Subcutaneous abdominal adipose tissue (tissue), 5 donors: ENCODE measurements around the gene OXCT1.
"Not testable (repeated sequence)": the region's sequence is repeated elsewhere in the genome, so short reads cannot be mapped to it uniquely, and the experiment has no call there.

Experiments
- H3K27ac ChIP-seq: one replicate; pipeline ENCODE4 v1.7.0; 2013; ENCODE audit warnings: low read depth, mild to moderate bottlenecking, inconsistent platforms, low read length, moderate library complexity
- H3K27me3 ChIP-seq, 5 donors: one replicate each; pipeline ENCODE4 v1.7.0; 2013; ENCODE audit warnings: low read length in 5 of 5, inconsistent platforms in 1 of 5; ENCODE audit not compliant: control insufficient read depth in 5 of 5, insufficient read depth in 4 of 5
- H3K36me3 ChIP-seq, 5 donors: one replicate each; pipeline ENCODE4 v1.7.0; 2013; ENCODE audit warnings: low read length in 5 of 5; ENCODE audit not compliant: control insufficient read depth in 5 of 5, insufficient read depth in 5 of 5
- H3K4me1 ChIP-seq, 5 donors: one replicate each; pipeline ENCODE4 v1.7.0; 2013; ENCODE audit warnings: low read length in 5 of 5, mild to moderate bottlenecking in 3 of 5, moderate library complexity in 1 of 5; ENCODE audit not compliant: control insufficient read depth in 5 of 5, insufficient read depth in 5 of 5
- H3K4me3 ChIP-seq, 5 donors: one replicate each; pipeline ENCODE4 v1.7.0; 2013; ENCODE audit warnings: low read length in 5 of 5, low read depth in 1 of 5
- H3K9ac ChIP-seq, 5 donors: one replicate each; pipeline ENCODE4 v1.7.0; 2013; ENCODE audit warnings: low read length in 5 of 5, mild to moderate bottlenecking in 4 of 5, moderate library complexity in 3 of 5
- H3K9me3 ChIP-seq, 5 donors: one replicate each; pipeline ENCODE4 v1.7.0; 2013; ENCODE audit warnings: low read length in 5 of 5; ENCODE audit not compliant: control insufficient read depth in 5 of 5
- donor health status: healthy.
- donor health status: healthy.
- donor health status: healthy.
- donor health status: healthy.
- donor health status: healthy.

Gene OXCT1

DNA sequence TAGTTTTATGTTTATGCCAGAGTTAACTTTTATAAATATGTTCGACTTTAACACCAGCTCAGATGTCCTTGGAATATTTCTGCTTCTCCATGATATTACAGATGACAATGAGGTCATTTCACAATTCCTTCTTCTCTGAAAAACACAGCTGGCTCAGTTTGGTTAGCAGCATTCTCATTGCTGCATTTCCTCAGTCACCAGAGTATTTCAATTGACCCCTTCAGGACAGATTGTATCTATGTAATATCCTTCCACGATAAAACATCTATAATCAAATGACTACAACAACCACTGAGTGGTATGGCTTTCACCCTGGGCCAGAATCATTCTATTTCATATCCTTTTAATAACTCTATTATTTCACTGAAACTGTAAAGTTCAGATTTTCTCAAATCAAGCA is 148.7 kb downstream of the OXCT1 start:
- Histone ChIP-seq H3K9ac (no peak overlapping the region), H3K27ac (no peak overlapping the region), H3K4me3 (no peak overlapping the region), H3K9me3 (peaks cover 0 to 8% (median 3%) of the 10 kb centered on the region in 5 donors), H3K27me3 (no peaks in the 10 kb centered on the region), H3K4me1 (peaks cover 0 to 4% (median 0%) of the 10 kb centered on the region in 5 donors), H3K36me3 (no peaks in the 10 kb centered on the region)

DNA sequence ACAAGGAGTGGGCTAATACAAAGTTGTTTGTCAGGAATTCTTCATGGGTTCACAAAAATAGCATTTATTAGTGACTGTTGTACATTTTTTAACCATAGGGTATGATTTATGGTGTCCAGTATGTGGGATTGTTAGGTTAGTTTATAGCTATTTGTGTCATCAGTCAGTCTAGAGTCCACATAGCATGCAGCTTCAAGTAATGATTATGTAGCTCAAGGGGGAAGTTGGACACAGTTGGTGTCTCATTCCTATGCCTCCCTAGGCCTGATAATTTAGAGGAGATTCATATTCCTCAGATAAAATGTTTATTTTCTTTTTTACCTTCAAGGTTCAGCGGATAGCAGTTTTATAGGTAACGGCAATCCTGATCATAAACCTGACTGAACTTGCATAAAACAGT is 153.8 kb downstream of the OXCT1 start:
- H3K36me3 ChIP-seq: no peaks in the 10 kb centered on the region
- no peaks in the 10 kb centered on the region for H3K27me3 ChIP-seq
- no peak overlapping the region for H3K4me3 ChIP-seq
- H3K9ac ChIP-seq: no peak overlapping the region
- peaks cover 0 to 10% (median 6%) of the 10 kb centered on the region in 5 donors for H3K9me3 ChIP-seq
- H3K4me1 ChIP-seq: peaks cover 0 to 1% (median 0%) of the 10 kb centered on the region in 5 donors
- H3K27ac ChIP-seq: no peak overlapping the region

GRCh38 chr5:41714446-41714845 is 155.8 kb downstream of the OXCT1 start:
- not testable (repeated sequence) for H3K27ac ChIP-seq, H3K9ac ChIP-seq, H3K27me3 ChIP-seq, H3K9me3 ChIP-seq, H3K4me3 ChIP-seq, H3K36me3 ChIP-seq, H3K4me1 ChIP-seq

DNA sequence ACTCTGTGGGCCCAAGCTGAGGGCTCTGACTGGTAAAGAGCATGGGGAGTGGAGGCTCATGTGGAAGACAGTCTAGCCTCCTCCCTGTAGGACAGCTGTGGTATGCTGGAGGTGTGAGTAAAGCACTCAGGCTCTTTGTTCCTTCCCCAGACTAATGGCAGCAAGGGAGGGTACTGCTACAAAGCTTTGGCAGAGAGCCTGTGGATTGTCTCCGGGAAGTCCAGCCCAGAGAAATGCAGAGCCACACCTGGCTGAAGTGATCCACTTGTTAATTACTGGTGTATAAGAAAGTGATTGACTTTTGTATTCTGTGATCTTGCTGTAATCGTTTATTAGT is 161.7 kb downstream of the OXCT1 start:
- peaks cover 9 to 17% (median 14%) of the 10 kb centered on the region in 5 donors for H3K9me3 ChIP-seq
- no peak overlapping the region for H3K9ac ChIP-seq
- no peak overlapping the region for H3K4me3 ChIP-seq
- H3K27ac ChIP-seq: no peak overlapping the region
- no peaks in the 10 kb centered on the region for H3K36me3 ChIP-seq
- H3K27me3 ChIP-seq: no peaks in the 10 kb centered on the region
- H3K4me1 ChIP-seq: no peaks in the 10 kb centered on the region

DNA sequence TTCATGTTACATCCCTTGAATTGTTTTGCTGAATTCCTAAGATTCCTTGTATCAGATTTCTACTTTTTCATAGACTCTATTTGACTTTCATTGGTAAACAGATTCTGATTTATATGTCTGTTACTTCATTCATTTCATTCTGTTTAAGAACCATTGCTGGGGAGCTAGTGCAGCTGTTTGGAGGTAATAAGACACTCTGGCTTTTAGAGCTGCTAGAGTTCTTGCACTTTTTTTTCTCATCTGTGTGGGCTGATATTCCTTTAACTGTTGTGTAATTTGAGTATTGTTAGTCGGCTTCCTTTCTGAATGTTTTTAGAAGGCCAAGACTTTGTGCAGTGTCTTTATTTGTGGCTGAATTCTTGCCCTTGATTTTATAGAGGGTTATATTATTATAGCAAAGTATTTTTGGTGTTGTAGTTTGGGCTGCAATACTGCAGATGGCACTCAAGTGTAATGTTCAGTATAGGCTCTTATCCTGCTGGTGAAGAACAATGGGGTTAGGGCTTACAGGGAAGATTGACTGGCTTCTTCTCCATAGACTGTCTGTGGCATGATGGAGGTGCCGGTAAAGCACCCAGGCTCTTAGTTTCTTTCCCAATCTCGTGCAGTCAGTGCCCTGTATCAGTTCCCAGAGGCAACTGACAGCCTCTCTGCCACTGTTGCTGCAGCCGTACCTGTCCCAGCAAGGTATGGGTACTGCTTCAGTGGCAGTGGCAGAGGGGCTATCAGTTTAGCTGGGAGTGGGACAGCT is 162.2 kb downstream of the OXCT1 start:
- Histone ChIP-seq H3K27me3 (no peaks in the 10 kb centered on the region), H3K4me3 (no peak overlapping the region), H3K4me1 (no peaks in the 10 kb centered on the region), H3K9me3 (peaks cover 9 to 17% (median 13%) of the 10 kb centered on the region in 5 donors), H3K27ac (no peak overlapping the region), H3K36me3 (no peaks in the 10 kb centered on the region), H3K9ac (no peak overlapping the region)

DNA sequence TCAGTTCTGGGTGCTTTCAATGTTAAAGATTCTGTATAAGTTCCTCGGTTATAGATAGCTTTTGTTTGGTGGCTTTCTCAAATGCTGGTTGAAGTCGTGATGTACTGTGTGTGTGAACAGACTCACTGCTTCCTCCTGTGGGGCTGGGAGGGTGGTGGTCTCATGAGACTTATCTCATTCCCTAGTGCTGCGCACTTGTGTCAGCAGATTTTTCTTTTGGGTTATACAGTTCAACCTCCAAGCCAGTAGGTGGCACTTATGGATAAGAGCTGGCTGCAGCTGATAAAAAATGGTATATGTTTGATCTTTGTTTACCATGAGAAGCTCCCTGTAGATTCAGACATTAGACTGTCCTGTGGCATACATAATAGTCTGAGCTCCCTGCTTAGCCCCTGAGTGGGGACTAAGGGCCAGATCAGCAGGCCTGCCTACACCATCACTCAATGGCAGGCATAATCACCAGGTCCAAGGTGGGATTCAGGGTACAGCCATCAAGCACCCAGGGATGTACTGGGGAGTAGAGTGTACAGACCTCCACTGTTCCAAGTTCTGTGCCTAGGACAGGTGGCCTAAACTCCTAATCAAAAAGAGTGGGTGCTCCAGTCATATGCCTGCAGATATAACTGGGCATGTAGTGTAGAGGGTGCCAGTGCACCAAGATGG is 174.2 kb downstream of the OXCT1 start:
- H3K27ac ChIP-seq: no peak overlapping the region
- H3K36me3 ChIP-seq: no peaks in the 10 kb centered on the region
- H3K9me3 ChIP-seq: peaks cover 0 to 4% (median 0%) of the 10 kb centered on the region in 5 donors
- no peak overlapping the region for H3K4me3 ChIP-seq
- no peak overlapping the region for H3K9ac ChIP-seq
- H3K27me3 ChIP-seq: peaks cover 0 to 2% (median 0%) of the 10 kb centered on the region in 5 donors
- H3K4me1 ChIP-seq: no peaks in the 10 kb centered on the region

DNA sequence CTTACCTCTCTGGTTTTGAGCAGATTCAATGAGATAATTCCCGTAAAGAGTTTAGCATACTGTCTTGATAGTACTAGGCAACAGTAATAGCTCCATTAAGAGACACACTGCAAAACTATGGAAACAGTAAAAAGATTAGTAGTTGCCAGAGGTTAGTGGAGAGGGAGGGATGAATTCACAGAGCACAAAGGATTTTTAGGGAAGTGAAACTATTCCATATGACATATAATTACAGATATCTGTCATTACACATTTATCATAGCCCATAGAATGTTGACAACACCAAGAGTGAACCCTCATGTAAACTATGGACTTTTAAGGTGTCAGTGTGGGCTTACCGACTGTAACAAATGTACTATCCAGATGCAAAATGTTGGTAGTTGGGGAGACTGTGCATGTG is 183.5 kb downstream of the OXCT1 start:
- no peaks in the 10 kb centered on the region for H3K4me1 ChIP-seq
- H3K27ac ChIP-seq: no peak overlapping the region
- no peak overlapping the region for H3K4me3 ChIP-seq
- H3K36me3 ChIP-seq: no peaks in the 10 kb centered on the region
- H3K27me3 ChIP-seq: no peaks in the 10 kb centered on the region
- no peaks in the 10 kb centered on the region for H3K9me3 ChIP-seq
- no peak overlapping the region for H3K9ac ChIP-seq

DNA sequence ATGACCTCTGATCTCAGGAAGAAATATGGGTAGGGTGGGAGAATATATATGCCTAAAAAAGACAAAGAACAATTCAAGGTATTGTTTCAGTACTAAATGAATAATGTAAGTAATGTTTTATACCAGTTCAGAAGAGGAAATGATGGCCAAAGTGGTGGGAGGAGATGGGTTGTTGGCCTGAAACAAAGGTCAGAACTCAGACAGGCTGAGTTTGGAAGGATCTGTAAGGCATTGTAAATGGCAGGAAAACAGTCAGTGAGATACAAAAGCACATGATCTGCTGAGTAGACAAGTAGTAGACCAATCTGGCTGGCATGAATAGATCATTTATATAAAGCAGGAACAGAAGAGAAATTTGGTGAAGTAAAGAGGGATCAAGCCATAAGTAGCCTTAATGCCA is 184.0 kb downstream of the OXCT1 start:
- no peak overlapping the region for H3K9ac ChIP-seq
- H3K36me3 ChIP-seq: no peaks in the 10 kb centered on the region
- H3K9me3 ChIP-seq: no peaks in the 10 kb centered on the region
- H3K27ac ChIP-seq: no peak overlapping the region
- no peaks in the 10 kb centered on the region for H3K27me3 ChIP-seq
- H3K4me1 ChIP-seq: no peaks in the 10 kb centered on the region
- no peak overlapping the region for H3K4me3 ChIP-seq

GRCh38 chr5:41683181-41683580 is 187.0 kb downstream of the OXCT1 start:
- Histone ChIP-seq H3K9me3 (peaks cover 0 to 11% (median 3%) of the 10 kb centered on the region in 5 donors), H3K27me3 (no peaks in the 10 kb centered on the region), H3K9ac (no peak overlapping the region), H3K4me3 (no peak overlapping the region), H3K4me1 (no peaks in the 10 kb centered on the region), H3K36me3 (no peaks in the 10 kb centered on the region), H3K27ac (no peak overlapping the region)

DNA sequence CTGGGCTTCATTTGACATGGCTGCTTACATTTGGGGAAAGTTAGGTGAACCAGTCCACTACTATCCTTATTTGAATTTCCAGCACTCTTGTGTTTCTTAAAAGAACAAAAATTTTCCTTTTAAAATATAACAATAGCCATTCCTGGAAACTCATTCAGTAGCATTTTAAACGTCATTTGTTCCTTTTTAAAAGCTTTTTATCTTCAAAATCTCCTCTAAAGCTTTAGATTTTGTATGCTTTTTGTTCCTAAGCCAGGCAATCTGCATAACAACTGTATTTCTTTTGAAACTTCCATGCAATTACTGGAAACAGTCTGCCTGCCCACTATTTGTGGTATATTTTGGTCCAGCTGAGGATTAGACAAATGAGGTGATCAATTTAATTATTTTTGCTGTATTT is 187.6 kb downstream of the OXCT1 start:
- no peaks in the 10 kb centered on the region for H3K27me3 ChIP-seq
- H3K4me1 ChIP-seq: no peaks in the 10 kb centered on the region
- no peak overlapping the region for H3K9ac ChIP-seq

More for the DNA sequence above, 187.6 kb downstream of the OXCT1 start:
- Histone ChIP-seq H3K36me3 (no peaks in the 10 kb centered on the region), H3K9me3 (peaks cover 0 to 11% (median 3%) of the 10 kb centered on the region in 5 donors), H3K27ac (no peak overlapping the region), H3K4me3 (no peak overlapping the region)
